NCI-H2081 (cell line): ENCODE data around the gene KSR1.
"Not testable (repeated sequence)": the region's sequence is repeated elsewhere in the genome, so short reads cannot be mapped to it uniquely, and the experiment has no call there.

Source experiments
- DNase-seq, 2 experiments: peaks; one replicate each; lab custom pipeline; 2025; lab: John Stamatoyannopoulos, UW

The KSR1 gene

DNA sequence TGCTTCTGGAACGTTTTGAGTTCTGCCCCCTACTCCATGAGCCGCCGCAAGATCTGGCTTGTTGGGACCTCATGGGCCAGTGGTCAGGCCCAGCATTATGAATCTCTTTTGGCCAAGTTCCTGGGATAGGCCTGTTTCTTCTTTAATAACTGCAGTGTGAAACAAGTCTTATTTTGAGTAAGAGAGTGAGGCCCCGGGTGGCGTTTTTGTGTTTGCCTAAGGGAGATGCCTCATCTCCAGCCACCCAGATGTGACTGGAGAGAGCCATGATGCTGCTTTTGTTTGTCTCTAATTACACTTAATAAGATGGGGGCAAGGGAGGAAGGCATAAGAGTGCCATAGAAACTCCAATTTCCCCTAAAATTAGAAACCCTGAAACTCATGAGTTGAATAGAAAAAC, 39.8 kb downstream of the KSR1 start:
- DNase-seq: no peak

DNA sequence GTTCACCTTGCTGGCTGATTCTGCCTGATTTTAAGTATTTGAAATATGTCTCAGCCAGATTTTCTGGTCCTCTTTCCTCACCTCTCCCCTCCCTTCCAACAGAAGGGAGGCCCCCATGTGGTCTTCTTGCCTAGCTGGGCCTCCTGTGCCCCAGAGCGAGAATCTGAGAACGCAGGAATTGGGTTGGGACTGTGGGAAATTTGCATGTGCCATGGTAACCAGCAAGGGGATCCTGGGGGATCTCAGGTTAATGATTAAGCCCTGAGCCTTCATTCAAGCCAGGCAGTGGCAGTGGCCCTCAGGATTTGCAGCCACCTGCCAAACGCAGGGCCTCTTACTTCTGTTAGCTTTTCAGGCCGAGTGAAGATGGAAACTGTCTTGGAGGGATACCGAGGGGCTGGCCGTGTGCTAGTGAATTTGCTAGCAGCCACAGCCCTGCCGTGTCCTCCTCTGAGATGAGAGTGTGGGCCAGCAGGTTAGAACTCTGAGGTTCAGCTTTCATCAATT, 40.2 kb downstream of the KSR1 start:
- DNase-seq: no peak

GRCh38 chr17:27496971-27497370, 40.7 kb downstream of the KSR1 start:
- DNase-seq: no peak

DNA sequence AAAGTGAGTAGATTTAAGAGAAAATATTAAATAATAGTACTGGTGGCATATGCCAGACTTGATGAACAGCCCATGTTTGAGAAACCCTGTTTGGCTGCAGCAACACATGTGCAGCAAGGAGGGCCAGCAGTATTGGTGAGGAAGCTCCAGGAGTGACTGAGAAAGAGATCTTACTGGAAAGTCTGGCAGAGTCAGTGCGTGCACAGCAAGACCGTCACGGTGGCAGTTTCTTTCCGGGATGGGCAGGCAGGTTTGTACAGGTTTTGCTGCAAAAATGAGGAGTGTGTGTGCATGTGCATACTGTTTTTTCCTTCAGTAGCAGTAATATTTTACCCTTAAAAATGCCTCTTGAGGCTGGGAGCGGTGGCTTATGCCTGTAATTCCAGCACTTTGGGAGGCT, 41.4 kb downstream of the KSR1 start:
- no peak for DNase-seq

GRCh38 chr17:27498615-27499309, 42.5 kb downstream of the KSR1 start:
- no peak for DNase-seq

- DNase-seq: no peak
These were observed 43.4 kb downstream of the KSR1 start for GRCh38 chr17:27499451-27500265.

- not testable (repeated sequence) for DNase-seq
These were observed 45.1 kb downstream of the KSR1 start for GRCh38 chr17:27501338-27501737.

- DNase-seq: no peak
These were observed 46.5 kb downstream of the KSR1 start for GRCh38 chr17:27502526-27503324.

DNA sequence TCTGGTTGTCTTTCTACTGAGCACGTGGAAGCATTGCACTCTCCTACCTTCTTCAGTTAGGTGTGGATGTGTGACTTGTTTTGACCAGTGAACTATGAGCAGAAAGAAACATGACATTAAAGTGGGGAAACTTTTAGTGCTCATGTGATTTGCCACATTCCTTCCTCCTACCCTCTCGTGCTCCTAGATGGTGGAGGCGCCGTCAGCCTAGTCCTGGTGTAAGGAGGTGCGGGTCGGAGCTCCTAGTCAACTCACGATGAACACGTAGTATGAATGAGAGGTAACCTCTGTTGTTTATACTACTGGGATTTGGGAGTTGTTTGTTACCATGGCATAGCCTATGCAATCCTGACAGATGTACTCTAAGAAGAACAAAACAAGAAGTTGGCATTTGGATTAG, 47.4 kb downstream of the KSR1 start:
- DNase-seq: no peak

GRCh38 chr17:27504188-27504995, 48.1 kb downstream of the KSR1 start:
- DNase-seq: no peak

- DNase-seq: no peak
These were observed 50.3 kb downstream of the KSR1 start for GRCh38 chr17:27506348-27507218.

- no peak for DNase-seq
These were observed 55.1 kb downstream of the KSR1 start for GRCh38 chr17:27511168-27511883.

DNA sequence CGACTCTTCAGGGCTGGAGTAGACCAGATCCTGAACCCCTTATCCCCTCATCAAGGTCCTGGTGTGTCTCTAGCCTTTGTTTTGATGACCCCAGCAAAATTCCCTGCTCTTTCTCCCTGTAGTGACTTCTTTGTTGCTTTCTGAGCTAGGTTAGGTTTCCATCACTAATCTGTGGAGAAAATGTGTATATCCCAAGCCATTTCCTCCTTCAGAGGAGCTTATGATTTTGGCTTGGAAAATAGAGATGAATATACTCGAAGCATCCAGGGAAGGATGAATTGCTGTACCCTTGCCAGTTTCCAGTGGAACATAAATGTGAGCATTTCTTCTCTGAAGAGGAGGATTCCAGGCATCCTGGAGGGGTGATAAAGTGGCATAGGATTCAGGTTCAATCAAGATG, 55.8 kb downstream of the KSR1 start:
- DNase-seq: no peak

- no peak for DNase-seq
These were observed 56.5 kb downstream of the KSR1 start for GRCh38 chr17:27512511-27513346.

DNA sequence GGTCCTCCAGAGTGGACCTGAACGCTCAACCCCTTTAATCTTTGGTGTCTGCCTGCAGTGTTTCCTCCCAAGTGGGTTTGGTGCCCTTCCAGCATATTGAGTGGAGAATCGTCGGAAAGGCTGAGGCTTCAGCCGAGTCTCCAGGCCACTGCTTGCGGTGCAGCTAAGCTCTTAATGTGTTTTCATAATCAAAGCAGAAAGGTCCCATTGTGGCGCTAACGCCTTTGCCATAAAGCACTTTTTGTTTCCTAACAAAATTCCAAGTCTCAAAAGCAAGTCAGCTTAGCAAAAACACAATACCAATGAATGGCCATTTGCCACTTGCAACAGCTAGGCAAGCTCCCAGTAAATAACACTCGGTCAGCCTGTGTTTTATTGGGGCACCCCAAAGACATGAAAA, 57.6 kb downstream of the KSR1 start:
- no peak for DNase-seq

DNA sequence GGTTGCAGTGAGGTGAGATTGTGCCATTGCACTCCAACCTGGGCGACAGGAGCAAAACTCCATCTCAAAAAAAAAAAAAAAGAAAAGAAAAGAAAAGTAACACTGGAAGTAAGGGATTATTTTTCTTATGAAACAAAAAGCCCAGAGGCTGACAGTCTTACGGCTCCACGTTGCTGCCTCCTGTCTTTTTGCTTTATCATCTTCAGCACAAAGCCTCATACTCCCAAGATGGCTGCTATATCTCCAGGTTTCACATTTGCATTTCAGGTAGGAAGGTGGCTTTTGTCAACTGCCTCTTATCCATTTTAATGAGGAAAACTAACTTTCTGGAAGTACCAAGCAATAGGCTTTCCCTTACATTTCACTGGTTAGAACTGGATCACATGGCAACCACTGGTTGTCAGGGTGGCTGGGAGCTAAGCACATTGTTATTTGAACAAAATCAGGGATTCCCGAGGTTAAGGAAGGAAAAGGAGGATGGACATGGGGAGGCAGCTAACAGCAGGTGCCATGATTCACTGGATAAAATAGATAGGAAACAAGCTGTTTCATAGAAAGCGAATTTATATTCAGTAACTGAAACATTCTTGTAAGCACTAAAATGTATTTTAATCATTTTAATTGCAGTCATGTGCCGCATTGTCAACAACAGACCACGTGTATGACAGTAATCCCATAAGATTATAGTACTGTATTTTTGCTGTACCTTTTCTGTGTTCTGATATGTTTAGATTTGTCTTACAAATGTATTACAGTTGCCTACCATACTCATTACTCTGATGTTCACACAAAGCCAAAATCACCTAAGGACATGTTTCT, 58.6 kb downstream of the KSR1 start:
- DNase-seq: no peak

GRCh38 chr17:27518048-27518447, 61.8 kb downstream of the KSR1 start:
- no peak for DNase-seq
